ENCODE data around the gene NYAP1.
"Not testable (repeated sequence)": the region's sequence is repeated elsewhere in the genome, so short reads cannot be mapped to it uniquely, and the experiment has no call there.

Gene NYAP1

DNA sequence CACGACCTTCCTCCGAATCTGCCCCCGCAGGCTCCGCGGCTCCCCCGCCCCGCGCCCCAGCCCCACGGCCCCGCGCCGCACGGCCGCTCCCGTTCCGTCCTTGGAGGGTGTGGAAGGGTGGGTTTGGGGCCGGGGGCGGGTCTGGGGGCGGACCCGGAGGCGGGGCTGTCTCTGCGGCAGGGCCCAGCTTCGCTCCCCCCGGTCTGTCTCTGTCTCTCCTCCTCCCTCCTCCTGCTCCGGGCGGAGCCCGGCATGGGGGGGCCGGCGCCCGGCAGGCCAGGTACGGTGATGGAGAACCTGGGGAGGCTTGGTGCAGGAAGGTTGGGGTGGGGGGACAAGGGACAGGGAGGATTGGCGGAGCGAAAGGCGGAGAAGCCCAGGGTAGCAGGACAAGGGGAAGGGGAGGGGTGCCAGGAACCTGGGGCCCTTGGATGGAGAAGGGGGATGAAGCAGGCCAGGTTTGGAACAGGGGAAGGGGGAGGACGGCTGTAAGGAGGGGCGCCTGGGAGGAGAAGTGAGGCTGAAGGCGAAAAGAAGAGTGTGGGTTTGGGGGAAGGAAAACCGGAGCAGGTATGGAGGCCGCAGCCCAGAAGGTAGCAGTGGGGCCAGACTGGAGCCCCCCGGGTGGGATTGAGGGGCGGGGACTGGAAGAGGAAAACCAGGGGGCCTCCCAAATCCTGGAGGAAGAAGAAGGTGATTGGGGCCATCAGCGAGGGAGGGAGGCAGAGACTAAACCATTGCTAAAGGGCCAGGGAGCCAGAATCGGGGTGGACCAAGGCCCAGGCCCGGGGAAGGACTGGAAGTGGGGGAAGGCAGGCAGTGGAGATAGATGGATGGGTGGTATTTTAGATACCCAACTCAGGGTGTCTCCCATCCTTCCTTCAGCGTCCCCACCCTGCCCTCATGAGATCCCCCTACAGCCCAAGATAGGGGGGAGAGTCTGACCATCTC, at the start of gene NYAP1:
NYAP1 (plus strand) TSS at position 206 of the 951 bp plus-strand sequence. CDS start 1,385 bp downstream, outside the sequence.
- peak within 1 kb of the TSS; percentile 89 for H3K4me3 Mint-ChIP-seq

DNA sequence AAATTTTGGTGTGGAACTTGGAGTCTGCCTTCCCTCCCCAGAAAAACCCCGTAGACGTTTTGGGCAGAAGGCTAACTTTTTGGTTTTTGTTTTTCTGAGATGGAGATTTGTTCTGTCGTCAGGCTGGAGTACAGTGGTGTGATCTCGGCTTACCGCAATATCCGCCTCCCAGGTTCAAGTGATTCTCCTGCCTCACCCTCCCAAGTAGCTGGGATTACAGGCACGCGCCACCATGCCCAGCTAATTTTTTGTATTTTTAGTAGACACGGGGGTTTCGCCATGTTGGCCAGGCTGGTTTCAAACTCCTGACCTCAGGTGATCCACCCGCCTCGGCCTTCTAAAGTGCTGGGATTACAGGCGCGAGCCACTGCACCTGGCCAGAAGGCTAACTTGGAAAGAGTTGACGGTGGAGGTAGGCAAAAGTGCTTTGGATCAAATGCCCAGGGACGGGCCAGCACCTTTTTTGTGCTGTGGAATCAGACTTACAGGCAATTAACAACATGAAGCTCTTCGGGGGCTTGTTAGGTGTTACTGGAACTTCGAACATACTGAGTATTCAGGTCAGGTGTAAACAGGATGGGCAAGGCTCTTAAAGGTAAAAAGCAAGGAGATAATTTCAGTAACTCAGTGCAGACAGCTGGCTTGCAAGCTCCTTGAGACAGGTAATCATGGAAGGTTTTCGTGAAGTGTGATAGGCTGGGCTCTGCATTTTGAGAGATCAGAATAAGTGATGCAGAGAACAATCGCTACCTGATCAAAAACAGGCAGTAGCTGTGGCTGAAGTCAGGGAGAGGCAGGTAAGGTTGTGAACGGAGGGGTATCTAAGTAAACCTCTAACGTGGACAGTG, 49.2 kb upstream of the NYAP1 start:
- Mint-ChIP-seq H3K36me3 (ENCODE audit: low read depth) (peaks cover 35% of the 10 kb centered on the region), H3K4me1 (ENCODE audit: low read depth) (peaks cover 42% of the 10 kb centered on the region), H3K27me3 (ENCODE audit: low read depth) (peaks cover 2% of the 10 kb centered on the region), H3K27ac (peak overlapping the region; percentile 87), H3K4me3 (peak overlapping the region; percentile 89), H3K9me3 (no peaks in the 10 kb centered on the region)

More for the DNA sequence above, at the start of gene NYAP1:
- H3K4me1 Mint-ChIP-seq (ENCODE audit: low read depth), result peaks cover 19% of the 10 kb centered on the region
- H3K27me3 Mint-ChIP-seq (ENCODE audit: low read depth), result peaks cover 3% of the 10 kb centered on the region
- peaks cover under 1% of the 10 kb centered on the region for H3K36me3 Mint-ChIP-seq (ENCODE audit: low read depth)
- no peaks in the 10 kb centered on the region for H3K9me3 Mint-ChIP-seq
- H3K27ac Mint-ChIP-seq, result peak within 1 kb of the TSS; percentile 62

DNA sequence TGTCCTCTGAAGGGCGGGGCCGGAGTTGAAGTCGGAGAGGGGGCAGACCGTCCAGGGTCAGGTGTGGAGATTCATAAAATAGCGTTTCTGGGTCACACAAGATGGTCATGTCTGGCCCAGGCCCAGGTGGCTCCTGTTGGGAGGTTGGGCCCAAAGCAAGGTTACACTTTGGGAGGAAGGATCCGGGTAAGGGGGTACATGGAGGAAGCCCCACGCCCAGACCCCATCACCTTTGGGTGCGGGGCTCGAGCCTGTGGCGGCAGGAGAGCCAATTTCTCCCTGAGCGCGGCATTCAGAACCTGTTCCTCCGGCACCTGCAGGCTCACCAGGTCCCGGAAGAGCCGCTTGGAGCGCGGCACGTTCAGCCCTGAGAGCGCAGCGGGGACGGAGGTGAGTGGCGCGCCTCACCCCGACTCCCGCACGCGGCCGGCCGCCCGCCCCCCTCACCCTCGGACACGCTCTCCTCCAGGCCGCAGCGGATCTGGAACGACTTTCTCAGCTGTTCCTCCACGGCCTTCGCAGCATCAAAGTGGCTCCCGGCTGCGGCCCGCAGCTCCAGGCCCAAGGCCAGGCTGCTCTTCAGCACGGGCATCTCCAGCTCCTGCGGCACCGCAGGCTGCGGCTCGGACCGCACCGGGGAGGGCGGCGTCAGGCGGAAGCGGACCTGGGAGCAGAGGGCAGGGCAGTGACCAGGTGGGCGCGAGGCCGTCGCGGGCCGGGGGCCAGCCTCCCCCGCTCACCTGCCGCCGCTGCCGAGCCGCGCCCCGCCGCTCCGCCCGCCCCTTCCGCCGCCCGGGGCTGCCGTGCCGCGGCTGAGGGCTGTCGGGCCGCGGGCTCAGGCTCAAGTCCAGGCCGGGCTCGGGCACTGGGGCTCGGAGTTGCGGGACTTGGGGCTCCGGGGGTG, 48.1 kb upstream of the NYAP1 start:
- Mint-ChIP-seq H3K27ac (peak overlapping the region; percentile 87), H3K4me1 (ENCODE audit: low read depth) (peaks cover 37% of the 10 kb centered on the region), H3K36me3 (ENCODE audit: low read depth) (peaks cover 33% of the 10 kb centered on the region), H3K4me3 (peak overlapping the region; percentile 89), H3K9me3 (no peaks in the 10 kb centered on the region), H3K27me3 (ENCODE audit: low read depth) (no peaks in the 10 kb centered on the region)

- Mint-ChIP-seq H3K4me1 (ENCODE audit: low read depth) (peaks cover 26% of the 10 kb centered on the region), H3K27me3 (ENCODE audit: low read depth) (no peaks in the 10 kb centered on the region), H3K4me3 (peak overlapping the region; percentile 28), H3K9me3 (no peaks in the 10 kb centered on the region), H3K27ac (no peak overlapping the region), H3K36me3 (ENCODE audit: low read depth) (peaks cover 28% of the 10 kb centered on the region)
Measured at GRCh38 chr7:100437150-100438100, 46.3 kb upstream of the NYAP1 start.

- Mint-ChIP-seq H3K4me3 (no peak overlapping the region), H3K27ac (no peak overlapping the region), H3K27me3 (ENCODE audit: low read depth) (no peaks in the 10 kb centered on the region), H3K9me3 (no peaks in the 10 kb centered on the region), H3K36me3 (ENCODE audit: low read depth) (peaks cover 23% of the 10 kb centered on the region), H3K4me1 (ENCODE audit: low read depth) (peaks cover 19% of the 10 kb centered on the region)
Measured at GRCh38 chr7:100438172-100438571, 45.6 kb upstream of the NYAP1 start.

DNA sequence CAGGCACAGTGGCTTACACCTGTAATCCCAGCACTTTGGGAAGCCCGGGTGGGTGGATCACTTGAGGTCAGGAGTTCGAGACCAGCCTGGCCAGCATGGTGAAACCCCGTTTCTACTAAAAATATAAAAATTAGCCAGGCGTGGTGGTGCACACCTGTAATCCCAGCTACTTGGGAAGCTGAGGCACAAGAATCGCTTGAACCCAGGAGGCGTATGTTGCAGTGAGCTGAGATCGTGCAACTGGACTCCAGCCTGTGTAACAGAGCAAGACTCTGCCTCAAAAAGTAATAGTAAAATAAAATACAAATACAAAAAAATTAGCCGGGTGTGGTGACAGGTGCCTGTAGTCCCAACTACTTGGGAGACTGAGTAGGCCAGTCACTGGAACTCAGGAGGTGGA, 45.0 kb upstream of the NYAP1 start:
- H3K36me3 Mint-ChIP-seq (ENCODE audit: low read depth), result peaks cover 21% of the 10 kb centered on the region
- not testable (repeated sequence) for H3K4me3 Mint-ChIP-seq; H3K27ac Mint-ChIP-seq; H3K27me3 Mint-ChIP-seq (ENCODE audit: low read depth); H3K9me3 Mint-ChIP-seq
- peaks cover 15% of the 10 kb centered on the region for H3K4me1 Mint-ChIP-seq (ENCODE audit: low read depth)

GRCh38 chr7:100439244-100439643, 44.5 kb upstream of the NYAP1 start:
- not testable (repeated sequence) for H3K4me3 Mint-ChIP-seq
- peaks cover 16% of the 10 kb centered on the region for H3K36me3 Mint-ChIP-seq (ENCODE audit: low read depth)

DNA sequence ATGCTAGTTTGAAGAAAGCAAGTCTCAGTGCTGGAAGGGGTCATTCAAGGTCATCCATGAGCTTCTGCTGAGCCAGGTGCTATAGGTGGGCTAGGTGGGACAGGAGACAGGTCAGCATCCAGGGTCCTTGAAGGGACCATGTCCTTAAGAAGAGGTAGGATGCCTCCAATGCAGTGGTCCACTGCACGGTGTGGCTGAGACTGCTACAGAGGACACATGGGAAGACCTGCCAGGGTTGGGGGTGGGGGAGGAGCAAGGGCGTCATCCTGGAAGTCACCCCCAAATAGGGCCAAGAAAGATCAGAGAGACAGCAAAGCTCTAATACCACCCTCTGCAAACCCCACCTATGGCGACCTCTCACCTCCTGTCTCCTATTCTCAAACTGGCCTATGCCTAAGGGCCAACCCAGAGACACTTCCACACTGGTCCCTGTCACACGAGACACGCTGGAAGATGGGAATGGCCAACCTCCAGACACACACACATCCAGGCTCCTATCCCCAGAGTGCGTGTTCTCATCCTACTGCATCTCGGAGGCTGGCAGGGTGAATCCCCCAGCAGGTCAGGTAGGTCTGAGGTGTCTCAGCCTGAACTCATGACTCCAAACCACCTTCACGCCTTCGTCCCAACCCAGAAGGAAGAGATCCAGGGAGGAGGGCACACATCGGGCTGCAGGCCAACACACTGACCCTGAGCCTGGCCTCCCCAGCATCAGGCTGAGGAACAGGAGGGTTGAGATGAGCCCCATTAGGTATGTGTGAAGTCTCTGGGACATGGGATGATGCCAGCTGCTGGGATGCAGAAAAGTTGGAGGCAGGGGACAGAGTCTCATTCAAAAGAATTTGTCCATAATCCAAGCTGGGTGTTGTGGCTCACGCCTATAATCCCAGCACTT, 41.8 kb upstream of the NYAP1 start:
- Mint-ChIP-seq H3K27ac (no peak overlapping the region), H3K27me3 (ENCODE audit: low read depth) (no peaks in the 10 kb centered on the region), H3K9me3 (no peaks in the 10 kb centered on the region), H3K4me3 (no peak overlapping the region), H3K36me3 (ENCODE audit: low read depth) (no peaks in the 10 kb centered on the region), H3K4me1 (ENCODE audit: low read depth) (peaks cover 11% of the 10 kb centered on the region)

More at GRCh38 chr7:100439244-100439643, 44.5 kb upstream of the NYAP1 start:
- peaks cover 12% of the 10 kb centered on the region for H3K4me1 Mint-ChIP-seq (ENCODE audit: low read depth)
- H3K9me3 Mint-ChIP-seq; H3K27me3 Mint-ChIP-seq (ENCODE audit: low read depth); H3K27ac Mint-ChIP-seq: not testable (repeated sequence)

DNA sequence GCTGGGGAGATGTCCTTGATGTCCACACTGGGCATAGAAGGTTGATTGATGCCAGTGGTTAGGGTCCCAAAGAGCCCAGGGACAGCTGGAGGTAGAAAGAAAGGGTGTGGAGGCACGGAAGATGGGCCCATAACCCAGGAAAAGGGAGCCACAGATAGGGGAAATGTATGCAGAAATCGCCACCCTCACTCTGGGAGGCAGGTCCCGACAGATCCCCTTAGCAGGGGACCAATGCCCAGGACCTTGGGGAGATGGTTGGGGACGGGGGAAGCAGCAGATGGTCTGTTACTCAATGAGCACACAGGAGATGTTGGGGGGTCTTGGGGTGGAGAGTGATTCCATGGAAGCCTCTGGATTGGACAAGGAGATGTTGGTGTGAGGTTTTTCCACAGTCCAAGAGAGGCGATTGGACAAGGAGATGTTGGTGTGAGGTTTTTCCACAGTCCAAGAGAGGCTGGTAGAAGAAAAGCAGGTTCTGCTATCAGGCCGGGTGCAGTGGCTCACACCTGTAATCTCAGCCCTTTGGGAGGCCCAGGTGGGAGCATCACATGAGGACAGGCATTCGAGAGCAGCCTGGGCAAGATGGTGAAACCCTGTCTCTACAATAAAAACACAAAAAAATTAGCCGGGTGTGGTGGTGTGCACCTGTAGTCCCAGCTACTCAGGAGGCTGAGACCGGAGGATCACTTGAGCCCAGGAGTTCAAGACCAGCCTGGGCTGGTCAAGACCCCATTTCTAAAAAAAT, 40.5 kb upstream of the NYAP1 start:
- no peaks in the 10 kb centered on the region for H3K9me3 Mint-ChIP-seq
- peaks cover 11% of the 10 kb centered on the region for H3K4me1 Mint-ChIP-seq (ENCODE audit: low read depth)
- H3K36me3 Mint-ChIP-seq (ENCODE audit: low read depth), result no peaks in the 10 kb centered on the region
- peak overlapping the region; percentile 68 for H3K27ac Mint-ChIP-seq
- no peaks in the 10 kb centered on the region for H3K27me3 Mint-ChIP-seq (ENCODE audit: low read depth)
- H3K4me3 Mint-ChIP-seq, result no peak overlapping the region

DNA sequence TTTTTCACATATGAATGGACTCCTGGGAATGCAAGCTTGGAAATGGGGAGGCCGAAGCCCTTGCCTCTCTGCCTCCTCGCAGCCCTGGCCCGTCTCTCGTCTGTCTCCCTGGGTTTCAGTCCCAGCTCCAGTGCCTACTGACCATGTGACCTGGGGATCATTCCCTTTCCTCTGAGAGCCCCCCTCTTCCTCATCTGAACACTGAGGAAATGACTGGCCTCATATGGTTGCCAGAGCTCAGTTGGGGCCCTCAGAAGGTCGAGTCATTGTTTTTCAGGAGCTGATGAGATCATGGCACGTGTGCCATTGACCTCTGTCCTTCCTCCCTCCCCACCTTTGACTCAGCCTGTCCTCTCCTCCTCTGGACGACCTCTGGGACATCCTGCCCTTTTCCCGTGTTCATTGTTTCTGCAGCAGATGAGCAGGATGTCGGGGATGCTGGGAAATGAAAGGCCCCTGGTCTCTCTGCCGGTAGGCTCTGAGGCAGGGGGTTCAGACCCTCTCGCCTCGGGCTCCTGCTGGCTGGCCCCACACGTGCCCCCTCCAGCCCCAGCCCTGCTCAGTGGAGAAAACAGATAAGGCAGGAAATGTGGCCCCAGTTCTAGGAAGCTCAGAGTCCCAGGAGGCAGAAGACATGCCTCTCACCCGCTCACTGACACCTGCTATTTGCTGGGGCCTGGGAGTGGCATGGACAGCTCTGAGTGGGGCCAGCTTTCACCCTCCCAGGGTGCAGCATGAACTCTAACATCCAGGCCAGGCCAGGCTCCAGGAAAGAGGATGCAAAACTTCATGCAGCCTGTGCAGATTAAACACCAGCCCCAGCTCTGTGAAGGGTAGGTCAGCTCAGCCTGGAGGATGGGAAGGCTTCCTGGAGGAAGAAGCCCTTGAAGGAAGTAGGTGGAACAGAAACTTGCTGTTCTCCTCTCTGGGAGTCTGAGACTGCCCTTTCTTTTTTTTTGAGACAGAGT, 39.1 kb upstream of the NYAP1 start:
- Mint-ChIP-seq H3K27ac (peak overlapping the region; percentile 73), H3K4me1 (ENCODE audit: low read depth) (peaks cover 11% of the 10 kb centered on the region), H3K27me3 (ENCODE audit: low read depth) (no peaks in the 10 kb centered on the region), H3K4me3 (no peak overlapping the region), H3K36me3 (ENCODE audit: low read depth) (no peaks in the 10 kb centered on the region), H3K9me3 (no peaks in the 10 kb centered on the region)

GRCh38 chr7:100446040-100446439, 37.7 kb upstream of the NYAP1 start:
- no peak overlapping the region for H3K27ac Mint-ChIP-seq
- peaks cover 11% of the 10 kb centered on the region for H3K4me1 Mint-ChIP-seq (ENCODE audit: low read depth)
- no peak overlapping the region for H3K4me3 Mint-ChIP-seq
- no peaks in the 10 kb centered on the region for H3K27me3 Mint-ChIP-seq (ENCODE audit: low read depth)
- H3K9me3 Mint-ChIP-seq, result no peaks in the 10 kb centered on the region
- H3K36me3 Mint-ChIP-seq (ENCODE audit: low read depth), result no peaks in the 10 kb centered on the region

Measured in T-helper 1 cell treated with Interleukin-12 subunit alpha and Interleukin-12 subunit beta and Interleukin-4 antibody, amounts not matched to agents 30 μg/mL and 1 μg/mL, for 36 hours (primary cell).